Adrenal gland (tissue), 12 donors: ENCODE data around the gene AHNAK2. TPM values are rescaled to one million over a fixed set of nuclear protein-coding genes. Genes with fewer than 3 reads are reported as not detected.
"Not testable (repeated sequence)": the region's sequence is repeated elsewhere in the genome, so short reads cannot be mapped to it uniquely, and the experiment has no call there.

Experiments used
- DNase-seq, 7 donors: peaks; one replicate each; pipeline ENCODE4 v3.0.0-alpha.2; 2019 to 2020
- H3K27ac ChIP-seq, 5 donors: fragments of 200-600 bp; sonication (generic) in 4 of 5; 1 replicate in 3 of 5; 2 replicates in 2 of 5; pipeline versions ENCODE4 v1.5.1 to v1.8.0; 2016 to 2020; ENCODE audit warnings: mild to moderate bottlenecking in 1 of 5
- H3K27me3 ChIP-seq: fragments of 200-600 bp; 2 replicates; pipeline ENCODE4 v1.8.0; 2021
- H3K36me3 ChIP-seq, 2 donors: fragments of 200-600 bp; replicated peaks in 1 of 2; 1 replicate in 1 of 2; 2 replicates in 1 of 2; pipeline versions ENCODE4 v1.5.1 to v1.8.0; 2018 to 2022
- H3K4me1 ChIP-seq, 2 donors: fragments of 200-600 bp; replicated peaks in 1 of 2; 1 replicate in 1 of 2; 2 replicates in 1 of 2; pipeline versions ENCODE4 v1.5.1 to v1.8.0; 2018 to 2021
- H3K4me3 ChIP-seq, 4 donors: fragments of 200-600 bp; sonication (generic) in 3 of 4; one replicate each; pipeline ENCODE4 v1.5.1; 2016 to 2018
- H3K9me3 ChIP-seq, 3 donors: fragments of 200-600 bp; sonication (generic) in 1 of 3; replicated peaks in 1 of 3; 1 replicate in 2 of 3; 2 replicates in 1 of 3; pipeline versions ENCODE4 v1.5.1 to v1.8.0; 2016 to 2021
- POLR2A ChIP-seq, 2 donors: fragments of 450-650 bp; IDR thresholded peaks; one replicate each; pipeline ENCODE4 v1.6.1; 2017; ENCODE audit warnings: antibody characterized with exemption in 2 of 2, mild to moderate bottlenecking in 2 of 2, moderate library complexity in 1 of 2
- WGBS, 4 donors: extraction: QIAGEN DNeasy Blood & Tissue Kit in 2 of 4; methylation state at CpG; one replicate each; pipeline versions ENCODE4 v1.1.5 to v1.1.7; 2013 to 2017; 5-methylcytosine and 5-hydroxymethylcytosine counted together
- intact Hi-C, 2 donors: fragments of 100-400 bp; cut with DNase I; formaldehyde crosslinking; loops; one replicate each; pipeline versions ENCODE4 v1.14.1 to v1.15.0; 2022 to 2023
- polyA plus RNA-seq, 3 donors: library from polyadenylated mRNA; stranded (reverse); fragments of 200-250 nt in 2 of 3; fragments of 350-450 nt in 1 of 3; fragmentation: Illumina TruSeq in 1 of 3; extraction: RNeasy Lipid Tissue Mini Kit (QIAGEN cat#74804) in 1 of 3; gene quantifications; one replicate each; pipeline ENCODE4 v1.2.3, GENCODE V29; 2013 to 2014
- total RNA-seq, 9 donors: library from RNA; depleted of rRNA in 4 of 9; stranded (reverse); fragments of >200 nt in 4 of 9; fragments of 120-200 nt in 1 of 9; fragmentation: NEBNext Ultra II Directional in 1 of 9; extraction: Animal tissue kit (Norgen Biotek cat#: 25700) in 1 of 9; gene quantifications; one replicate each; pipeline versions ENCODE4 v1.1.0 to v1.2.4, GENCODE V29; 2013 to 2023
- TF ChIP-seq, protein P1 (sequence below), 6 experiments: fragments of 450-650 bp in 4 of 6; fragments of 200-600 bp in 2 of 6; sonication (generic) in 1 of 6; IDR thresholded peaks; 1 replicate in 5 of 6; 2 replicates in 1 of 6; pipeline versions ENCODE4 v1.5.1 to v1.8.0; 2016 to 2021; ENCODE audit warnings: antibody characterized with exemption in 6 of 6, mild to moderate bottlenecking in 2 of 6, moderate library complexity in 1 of 6
- donor health status: healthy with polysubstance abuse.
- donor health status: Bipolar disorder and iron deficiency.
- donor health status: DM: yes; HTN: yes; CAD: no.
- donor health status: DM: no; HTN: no; CAD: no.
- donor health status: DM: no; HTN: no; CAD: no.
- donor health status: DM: yes; HTN: yes; CAD: no.

Gene AHNAK2
- total and polyA plus RNA-seq, 12 donors, result 0.67 to 16.0 (median 4.1) TPM

DNA sequence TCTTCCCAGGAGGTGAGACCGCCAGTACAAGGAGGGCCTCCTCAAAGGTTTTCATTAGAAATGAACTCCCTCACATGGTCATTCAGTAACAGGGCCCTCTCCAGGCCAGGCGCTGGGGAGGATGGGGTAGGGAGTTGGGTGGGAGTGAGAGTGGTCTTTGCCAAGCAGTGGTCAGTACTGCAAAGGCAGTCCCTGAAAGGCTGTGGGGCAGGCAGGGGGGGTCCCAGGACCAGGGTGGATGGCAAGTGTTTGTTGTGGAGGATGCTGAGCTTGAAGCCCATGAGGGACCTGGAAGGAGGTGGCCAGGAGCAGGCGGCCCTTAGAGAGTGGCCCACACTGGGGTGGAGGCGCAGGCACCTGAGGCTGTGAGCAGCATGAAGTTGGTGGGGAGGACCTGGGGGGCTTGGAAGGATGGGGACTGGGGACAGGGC is 87.0 kb downstream of the AHNAK2 start:
- no peaks in the 10 kb centered on the region for H3K9me3 ChIP-seq
- H3K27ac ChIP-seq, result no peak overlapping the region
- TF ChIP-seq, protein P1, sequence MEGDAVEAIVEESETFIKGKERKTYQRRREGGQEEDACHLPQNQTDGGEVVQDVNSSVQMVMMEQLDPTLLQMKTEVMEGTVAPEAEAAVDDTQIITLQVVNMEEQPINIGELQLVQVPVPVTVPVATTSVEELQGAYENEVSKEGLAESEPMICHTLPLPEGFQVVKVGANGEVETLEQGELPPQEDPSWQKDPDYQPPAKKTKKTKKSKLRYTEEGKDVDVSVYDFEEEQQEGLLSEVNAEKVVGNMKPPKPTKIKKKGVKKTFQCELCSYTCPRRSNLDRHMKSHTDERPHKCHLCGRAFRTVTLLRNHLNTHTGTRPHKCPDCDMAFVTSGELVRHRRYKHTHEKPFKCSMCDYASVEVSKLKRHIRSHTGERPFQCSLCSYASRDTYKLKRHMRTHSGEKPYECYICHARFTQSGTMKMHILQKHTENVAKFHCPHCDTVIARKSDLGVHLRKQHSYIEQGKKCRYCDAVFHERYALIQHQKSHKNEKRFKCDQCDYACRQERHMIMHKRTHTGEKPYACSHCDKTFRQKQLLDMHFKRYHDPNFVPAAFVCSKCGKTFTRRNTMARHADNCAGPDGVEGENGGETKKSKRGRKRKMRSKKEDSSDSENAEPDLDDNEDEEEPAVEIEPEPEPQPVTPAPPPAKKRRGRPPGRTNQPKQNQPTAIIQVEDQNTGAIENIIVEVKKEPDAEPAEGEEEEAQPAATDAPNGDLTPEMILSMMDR (IDR thresholded peaks at IDR 0.05), result no peak
- TF ChIP-seq POLR2A (IDR thresholded peaks at IDR 0.05), result no peak
- no peaks in the 10 kb centered on the region for H3K27me3 ChIP-seq
- peaks cover 8 to 12% of the 10 kb centered on the region in 2 donors for H3K4me1 ChIP-seq
- intact Hi-C loops, result no loop called here
- H3K4me3 ChIP-seq, result no peak overlapping the region
- peaks cover 0 to 20% of the 10 kb centered on the region in 2 donors for H3K36me3 ChIP-seq
- WGBS, 4 donors, result 91 to 98% (median 97%) methylated on average over 4 of the region's 4 CpGs
- peak in 2 of 7 donors; percentile 14 to 18 for DNase-seq

- H3K27ac ChIP-seq, H3K4me3 ChIP-seq, H3K9me3 ChIP-seq, H3K4me1 ChIP-seq, H3K27me3 ChIP-seq, intact Hi-C loops: not testable (repeated sequence)
- H3K36me3 ChIP-seq, result peaks cover 0 to 28% of the 10 kb centered on the region in 2 donors
- DNase-seq, result peak in 1 of 7 donors; percentile 3
Observed at GRCh38 chr14:104890292-104890691, 87.9 kb downstream of the AHNAK2 start.

DNA sequence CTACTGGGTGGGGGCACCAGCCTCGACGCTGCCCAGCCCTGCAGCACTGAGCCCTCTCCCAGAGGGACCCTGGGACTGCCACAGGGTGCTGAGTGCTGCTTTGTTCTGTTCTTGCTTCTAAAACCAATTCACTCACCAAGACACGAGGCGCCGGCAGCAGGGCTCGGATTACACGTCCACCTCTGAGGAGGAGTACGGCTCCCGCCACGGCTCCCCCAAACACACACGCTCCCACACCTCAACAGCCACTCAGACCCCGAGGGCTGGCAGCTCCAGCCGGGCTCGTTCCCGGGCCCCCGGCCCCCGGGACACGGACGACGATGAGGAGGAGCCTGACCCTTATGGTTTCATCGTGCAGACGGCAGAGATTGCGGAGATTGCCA is 88.8 kb downstream of the AHNAK2 start:
- no peak for TF ChIP-seq POLR2A (IDR thresholded peaks at IDR 0.05)
- TF ChIP-seq, protein P1 (IDR thresholded peaks at IDR 0.05), result no peak
- H3K27ac ChIP-seq, result no peak overlapping the region
- no peaks in the 10 kb centered on the region for H3K27me3 ChIP-seq
- WGBS, 4 donors, result 89 to 100% (median 94%) methylated on average over 15 to 23 of the region's 23 CpGs
- H3K9me3 ChIP-seq, result no peaks in the 10 kb centered on the region
- no peak overlapping the region for H3K4me3 ChIP-seq
- H3K36me3 ChIP-seq, result peaks cover 0 to 32% of the 10 kb centered on the region in 2 donors
- no peaks in the 10 kb centered on the region for H3K4me1 ChIP-seq
- intact Hi-C loops, result no loop called here
- DNase-seq, result peak in 1 of 7 donors; percentile 15

DNA sequence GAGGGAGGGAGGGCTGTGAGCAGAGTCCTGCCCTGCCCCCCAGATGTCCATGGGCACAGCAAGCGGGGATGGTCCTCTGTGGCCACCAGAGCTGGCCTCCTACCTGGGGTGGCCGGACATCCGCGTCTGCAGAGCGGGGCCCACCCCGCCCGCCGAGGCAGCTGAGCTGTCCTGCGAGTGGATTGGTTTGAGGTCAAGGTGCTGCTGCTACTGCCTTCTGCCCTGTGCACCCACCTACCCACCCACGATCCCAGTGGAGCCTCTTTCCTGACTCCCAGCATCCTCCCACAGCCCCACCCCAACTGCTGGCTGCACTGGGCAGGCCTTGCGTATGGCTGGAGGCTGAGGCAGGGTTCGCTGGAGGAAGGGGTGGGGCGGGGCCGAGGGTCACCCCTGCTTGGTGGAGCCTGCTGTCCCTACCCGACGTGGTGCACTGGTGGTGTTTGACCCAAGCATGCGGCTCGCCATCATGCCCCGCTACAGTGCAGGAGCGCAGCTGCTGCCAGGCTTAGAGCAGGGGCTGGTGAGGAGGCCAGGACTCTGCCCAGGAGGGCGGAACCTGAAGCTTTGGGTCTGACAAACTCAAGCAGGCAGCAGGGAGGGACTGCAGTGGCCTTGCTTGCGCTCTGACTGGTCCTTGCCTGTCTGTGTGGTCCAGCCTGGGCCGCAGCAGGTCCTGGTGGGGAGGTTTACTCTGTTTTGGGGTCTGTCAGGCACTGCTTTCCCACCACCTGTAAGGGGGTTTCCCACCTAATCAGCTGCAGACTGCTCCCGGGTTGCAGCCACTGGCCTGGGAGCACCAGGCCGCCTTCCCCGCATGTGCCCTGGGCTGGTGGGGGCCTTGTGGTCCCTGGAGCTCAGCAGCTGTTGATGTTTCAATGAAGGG is 89.4 kb downstream of the AHNAK2 start:
- 92 to 98% (median 95%) methylated on average over 11 to 26 of the region's 26 CpGs for WGBS, 4 donors

More for the DNA sequence above, 89.4 kb downstream of the AHNAK2 start:
- no peak for TF ChIP-seq POLR2A (IDR thresholded peaks at IDR 0.05)
- TF ChIP-seq, protein P1 (IDR thresholded peaks at IDR 0.05), result no peak
- peaks cover 0 to 37% of the 10 kb centered on the region in 2 donors for H3K36me3 ChIP-seq
- no peaks in the 10 kb centered on the region for H3K27me3 ChIP-seq
- H3K4me3 ChIP-seq, result no peak overlapping the region
- no peaks in the 10 kb centered on the region for H3K9me3 ChIP-seq
- intact Hi-C loops, result no loop called here
- no peak overlapping the region for H3K27ac ChIP-seq
- H3K4me1 ChIP-seq, result no peaks in the 10 kb centered on the region
- peak in 3 of 7 donors; percentile 10 to 14 (median 13) for DNase-seq
